Measurements from ENCODE around the gene ARX.

Gene ARX

DNA sequence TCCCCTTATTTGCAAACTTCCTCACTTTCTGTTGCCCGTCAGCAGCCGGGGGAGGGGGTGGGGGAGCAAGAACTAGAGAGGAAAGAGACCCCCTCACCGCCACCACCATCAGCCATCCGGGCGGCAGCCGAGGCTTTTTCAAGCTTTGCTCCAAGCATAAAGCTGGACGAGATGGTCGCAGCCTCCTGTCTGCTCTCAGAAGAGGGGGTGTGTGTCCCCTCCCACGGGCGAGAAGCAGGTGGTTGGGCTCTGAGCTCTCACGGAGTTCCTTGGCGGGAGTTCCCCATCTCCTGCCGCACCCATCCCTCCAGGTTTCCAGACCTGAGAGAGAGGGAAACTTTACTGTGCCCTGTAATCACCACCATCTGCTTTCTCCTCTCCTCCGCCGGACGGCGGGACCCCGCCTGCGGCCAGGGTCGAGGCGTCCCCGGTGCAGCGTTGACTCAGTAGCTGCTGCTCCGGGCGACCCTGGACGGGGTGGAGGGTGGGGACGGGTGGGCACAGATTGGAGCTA, 4.7 kb upstream of the ARX start:
- Histone ChIP-seq H2BK5ac (ENCODE audit: low read depth, low read length, poor library complexity, severe bottlenecking) (no peak overlapping the region), H3K4ac (ENCODE audit: low read depth in 1 of 2, low read length in 2 of 2) (no peak overlapping the region), H3K4me2 (ENCODE audit: low read length, poor library complexity, severe bottlenecking) (no peak overlapping the region), H4K8ac (ENCODE audit: low read length) (no peak overlapping the region), H3K9me3 (ENCODE audit: control insufficient read depth, low read length) (peaks cover 4% of the 10 kb centered on the region), H3K36me3 (ENCODE audit: control insufficient read depth in 1 of 2, insufficient read depth in 2 of 2, low read depth in 1 of 2, low read length in 2 of 2) (no peaks in the 10 kb centered on the region), H2AK5ac (ENCODE audit: low read length, severe bottlenecking) (no peak overlapping the region), H2BK120ac (ENCODE audit: low read depth, low read length) (no peak overlapping the region), H3K79me1 (replicated peaks; ENCODE audit: low read length, poor library complexity, severe bottlenecking) (no peaks in the 10 kb centered on the region), H3K27ac (ENCODE audit: low read length, poor library complexity, severe bottlenecking) (no peak overlapping the region), H3K18ac (ENCODE audit: low read depth in 1 of 2, low read length in 2 of 2) (no peak overlapping the region), H3K27me3 (ENCODE audit: control insufficient read depth in 1 of 2, insufficient read depth in 1 of 2, low read length in 2 of 2) (peaks cover 78 to 94% of the 10 kb centered on the region in 2 experiments), H3K4me1 (ENCODE audit: control insufficient read depth, insufficient read depth, low read depth, low read length) (peaks cover 16% of the 10 kb centered on the region), H2BK15ac (ENCODE audit: low read depth, poor library complexity, severe bottlenecking) (no peak overlapping the region), H2BK12ac (ENCODE audit: low read length in 2 of 2) (no peak overlapping the region), H3K23ac (ENCODE audit: low read length in 2 of 2) (no peak overlapping the region), H3K4me3 (ENCODE audit: insufficient read depth in 1 of 2, low read depth in 1 of 2, low read length in 2 of 2) (no peak overlapping the region), H3K14ac (ENCODE audit: low read length in 2 of 2) (no peak overlapping the region), H4K91ac (ENCODE audit: low read length) (no peak overlapping the region), H2AFZ (ENCODE audit: low read depth, low read length) (no peak overlapping the region), H3K9ac (ENCODE audit: low read length) (no peak overlapping the region)
- 3% methylated on average over 5 of the region's 27 CpGs for WGBS
- DNase-seq = no peak

DNA sequence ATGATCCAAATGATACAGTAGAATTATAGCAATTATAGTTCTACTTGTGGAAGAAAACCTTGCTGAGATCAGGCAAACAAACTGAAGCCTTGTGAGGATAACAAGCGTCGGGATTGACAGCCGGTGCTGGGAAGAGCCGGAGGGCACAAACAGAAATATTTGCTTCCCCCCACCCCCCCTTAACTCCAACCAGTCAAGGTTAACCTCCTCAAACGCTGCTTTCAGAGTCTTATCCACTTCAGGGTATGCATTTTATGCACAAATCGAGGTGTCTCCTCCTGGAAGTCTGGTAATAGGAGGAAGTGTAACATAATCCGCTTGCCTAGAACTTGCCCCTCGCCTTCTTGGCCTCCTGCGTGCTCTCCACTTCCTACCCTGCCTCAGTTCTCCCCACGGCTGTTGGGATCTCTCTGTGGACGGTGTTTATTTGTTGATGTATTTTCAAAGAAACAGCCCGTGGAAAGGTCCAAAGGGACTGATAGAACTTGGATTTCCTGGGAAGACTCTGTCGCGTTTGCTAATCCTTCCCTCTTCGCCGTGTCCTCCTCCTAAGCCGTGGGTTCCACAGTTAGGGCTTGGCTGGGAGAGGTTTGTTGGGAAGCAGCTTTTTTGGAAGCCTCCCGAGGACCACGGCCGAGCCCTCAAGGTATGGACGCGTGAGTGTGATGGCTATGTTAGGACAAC, 4.1 kb upstream of the ARX start:
- no peak overlapping the region for H4K91ac ChIP-seq (ENCODE audit: low read length)
- no peak overlapping the region for H2BK12ac ChIP-seq (ENCODE audit: low read length in 2 of 2)
- no peaks in the 10 kb centered on the region for H3K36me3 ChIP-seq (ENCODE audit: control insufficient read depth in 1 of 2, insufficient read depth in 2 of 2, low read depth in 1 of 2, low read length in 2 of 2)
- H3K9me3 ChIP-seq (ENCODE audit: control insufficient read depth, low read length) = peaks cover 4% of the 10 kb centered on the region
- no peak overlapping the region for H3K27ac ChIP-seq (ENCODE audit: low read length, poor library complexity, severe bottlenecking)
- H3K4ac ChIP-seq (ENCODE audit: low read depth in 1 of 2, low read length in 2 of 2) = no peak overlapping the region
- H2BK120ac ChIP-seq (ENCODE audit: low read depth, low read length) = no peak overlapping the region
- H2AK5ac ChIP-seq (ENCODE audit: low read length, severe bottlenecking) = no peak overlapping the region
- H3K14ac ChIP-seq (ENCODE audit: low read length in 2 of 2) = no peak overlapping the region
- H2BK15ac ChIP-seq (ENCODE audit: low read depth, poor library complexity, severe bottlenecking) = no peak overlapping the region
- no peak overlapping the region for H3K9ac ChIP-seq (ENCODE audit: low read length)
- no peak overlapping the region for H2BK5ac ChIP-seq (ENCODE audit: low read depth, low read length, poor library complexity, severe bottlenecking)
- no peak overlapping the region for H4K8ac ChIP-seq (ENCODE audit: low read length)
- H3K4me3 ChIP-seq (ENCODE audit: insufficient read depth in 1 of 2, low read depth in 1 of 2, low read length in 2 of 2) = no peak overlapping the region
- 2% methylated on average over 7 of the region's 22 CpGs for WGBS
- no peak overlapping the region for H3K4me2 ChIP-seq (ENCODE audit: low read length, poor library complexity, severe bottlenecking)
- H3K23ac ChIP-seq (ENCODE audit: low read length in 2 of 2) = no peak overlapping the region
- no peak for DNase-seq
- H3K79me1 ChIP-seq (replicated peaks; ENCODE audit: low read length, poor library complexity, severe bottlenecking) = no peaks in the 10 kb centered on the region
- peaks cover 82 to 98% of the 10 kb centered on the region in 2 experiments for H3K27me3 ChIP-seq (ENCODE audit: control insufficient read depth in 1 of 2, insufficient read depth in 1 of 2, low read length in 2 of 2)
- no peak overlapping the region for H3K18ac ChIP-seq (ENCODE audit: low read depth in 1 of 2, low read length in 2 of 2)
- no peak overlapping the region for H2AFZ ChIP-seq (ENCODE audit: low read depth, low read length)
- peaks cover 17% of the 10 kb centered on the region for H3K4me1 ChIP-seq (ENCODE audit: control insufficient read depth, insufficient read depth, low read depth, low read length)

DNA sequence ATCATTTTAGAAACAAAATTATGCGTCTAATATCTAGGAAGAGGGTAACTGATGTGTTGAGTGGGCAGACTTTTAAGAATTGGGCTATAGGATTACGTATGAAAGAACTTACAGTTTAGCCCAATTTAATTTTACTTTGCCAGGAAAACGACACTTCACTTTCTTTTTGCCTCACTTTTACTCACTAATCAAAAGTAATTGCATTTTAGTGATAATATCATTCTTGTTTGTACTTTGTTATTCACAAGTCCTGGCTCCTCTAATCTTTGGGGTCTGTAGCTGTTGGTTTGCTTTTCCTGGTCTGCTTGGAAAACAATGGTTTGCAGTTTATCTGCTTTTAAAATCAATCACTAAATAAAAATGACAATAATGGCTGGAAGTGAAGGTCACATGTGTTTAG, 2.9 kb upstream of the ARX start:
- H3K9ac ChIP-seq (ENCODE audit: low read length) = no peak overlapping the region
- H2BK5ac ChIP-seq (ENCODE audit: low read depth, low read length, poor library complexity, severe bottlenecking) = no peak overlapping the region
- H4K91ac ChIP-seq (ENCODE audit: low read length) = no peak overlapping the region
- peaks cover 17% of the 10 kb centered on the region for H3K4me1 ChIP-seq (ENCODE audit: control insufficient read depth, insufficient read depth, low read depth, low read length)
- 0% methylated on average over 1 of the region's 3 CpGs for WGBS
- H3K27me3 ChIP-seq (ENCODE audit: control insufficient read depth in 1 of 2, insufficient read depth in 1 of 2, low read length in 2 of 2) = peaks cover 87 to 98% of the 10 kb centered on the region in 2 experiments
- H2AFZ ChIP-seq (ENCODE audit: low read depth, low read length) = no peak overlapping the region
- no peak overlapping the region for H3K23ac ChIP-seq (ENCODE audit: low read length in 2 of 2)
- no peaks in the 10 kb centered on the region for H3K36me3 ChIP-seq (ENCODE audit: control insufficient read depth in 1 of 2, insufficient read depth in 2 of 2, low read depth in 1 of 2, low read length in 2 of 2)
- DNase-seq = no peak
- no peak overlapping the region for H3K4me2 ChIP-seq (ENCODE audit: low read length, poor library complexity, severe bottlenecking)
- no peaks in the 10 kb centered on the region for H3K79me1 ChIP-seq (replicated peaks; ENCODE audit: low read length, poor library complexity, severe bottlenecking)
- H4K8ac ChIP-seq (ENCODE audit: low read length) = no peak overlapping the region
- no peak overlapping the region for H3K4ac ChIP-seq (ENCODE audit: low read depth in 1 of 2, low read length in 2 of 2)
- H2BK12ac ChIP-seq (ENCODE audit: low read length in 2 of 2) = no peak overlapping the region
- no peak overlapping the region for H3K18ac ChIP-seq (ENCODE audit: low read depth in 1 of 2, low read length in 2 of 2)
- H2BK15ac ChIP-seq (ENCODE audit: low read depth, poor library complexity, severe bottlenecking) = no peak overlapping the region
- no peak overlapping the region for H3K4me3 ChIP-seq (ENCODE audit: insufficient read depth in 1 of 2, low read depth in 1 of 2, low read length in 2 of 2)
- peaks cover 4% of the 10 kb centered on the region for H3K9me3 ChIP-seq (ENCODE audit: control insufficient read depth, low read length)
- H2BK120ac ChIP-seq (ENCODE audit: low read depth, low read length) = no peak overlapping the region
- no peak overlapping the region for H2AK5ac ChIP-seq (ENCODE audit: low read length, severe bottlenecking)
- H3K27ac ChIP-seq (ENCODE audit: low read length, poor library complexity, severe bottlenecking) = no peak overlapping the region
- no peak overlapping the region for H3K14ac ChIP-seq (ENCODE audit: low read length in 2 of 2)

DNA sequence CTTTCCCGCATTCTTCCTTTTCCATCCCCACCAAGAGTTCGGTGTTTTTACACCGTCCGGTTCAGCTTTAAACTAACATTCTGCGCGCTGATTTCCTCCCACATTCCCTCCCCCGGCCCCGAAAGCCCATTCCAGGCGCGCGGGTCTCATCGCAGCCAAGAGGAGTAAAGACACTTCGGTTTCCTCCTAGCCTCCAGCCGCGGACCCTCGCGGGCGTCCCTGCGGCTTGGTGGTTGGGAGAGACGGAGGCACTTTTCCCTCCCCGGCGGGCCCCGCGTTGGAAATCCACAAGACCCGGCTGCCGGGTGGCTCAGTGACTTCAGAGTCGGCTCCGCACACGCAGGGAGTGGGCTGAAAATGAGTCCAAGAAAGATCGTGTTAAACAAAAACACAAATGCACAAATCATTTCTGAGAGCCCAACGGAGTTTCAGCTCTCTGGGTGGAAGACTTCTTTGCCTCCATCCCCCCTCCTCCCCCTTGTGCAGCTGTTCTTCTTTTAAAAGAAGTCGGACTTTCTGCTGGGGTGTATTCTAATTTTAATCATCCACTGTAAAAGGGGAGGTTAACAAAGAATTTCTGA, 2.0 kb upstream of the ARX start:
- Histone ChIP-seq H3K23ac (ENCODE audit: low read length in 2 of 2) (no peak overlapping the region), H2BK120ac (ENCODE audit: low read depth, low read length) (no peak overlapping the region), H2AK5ac (ENCODE audit: low read length, severe bottlenecking) (no peak overlapping the region), H3K9me3 (ENCODE audit: control insufficient read depth, low read length) (peaks cover 4% of the 10 kb centered on the region), H2BK15ac (ENCODE audit: low read depth, poor library complexity, severe bottlenecking) (no peak overlapping the region), H3K4me3 (ENCODE audit: insufficient read depth in 1 of 2, low read depth in 1 of 2, low read length in 2 of 2) (no peak overlapping the region), H2AFZ (ENCODE audit: low read depth, low read length) (no peak overlapping the region), H3K36me3 (ENCODE audit: control insufficient read depth in 1 of 2, insufficient read depth in 2 of 2, low read depth in 1 of 2, low read length in 2 of 2) (no peaks in the 10 kb centered on the region), H3K4me2 (ENCODE audit: low read length, poor library complexity, severe bottlenecking) (peak overlapping the region; percentile 56), H3K18ac (ENCODE audit: low read depth in 1 of 2, low read length in 2 of 2) (no peak overlapping the region), H4K91ac (ENCODE audit: low read length) (no peak overlapping the region), H3K27me3 (ENCODE audit: control insufficient read depth in 1 of 2, insufficient read depth in 1 of 2, low read length in 2 of 2) (peaks cover 84 to 93% of the 10 kb centered on the region in 2 experiments), H3K27ac (ENCODE audit: low read length, poor library complexity, severe bottlenecking) (no peak overlapping the region), H3K4me1 (ENCODE audit: control insufficient read depth, insufficient read depth, low read depth, low read length) (peaks cover 21% of the 10 kb centered on the region), H2BK5ac (ENCODE audit: low read depth, low read length, poor library complexity, severe bottlenecking) (no peak overlapping the region), H3K9ac (ENCODE audit: low read length) (no peak overlapping the region), H3K79me1 (replicated peaks; ENCODE audit: low read length, poor library complexity, severe bottlenecking) (no peaks in the 10 kb centered on the region), H4K8ac (ENCODE audit: low read length) (no peak overlapping the region), H2BK12ac (ENCODE audit: low read length in 2 of 2) (no peak overlapping the region), H3K14ac (ENCODE audit: low read length in 2 of 2) (no peak overlapping the region), H3K4ac (ENCODE audit: low read depth in 1 of 2, low read length in 2 of 2) (no peak overlapping the region)
- WGBS = under 1% methylated on average over 19 of the region's 32 CpGs
- no peak for DNase-seq

Data from mesenchymal stem cell (in vitro differentiated cells and primary cell).